NCI-H1694 treated with DMSO at 0.1 percent for 48 hours (cell line): ENCODE results near the gene SLC22A1.
"Not testable (repeated sequence)": the region's sequence is repeated elsewhere in the genome, so short reads cannot be mapped to it uniquely, and the experiment has no call there.

ENCODE experiments used
- DNase-seq: peaks from one replicate; lab custom pipeline; 2025; lab: John Stamatoyannopoulos, UW

Gene SLC22A1

DNA sequence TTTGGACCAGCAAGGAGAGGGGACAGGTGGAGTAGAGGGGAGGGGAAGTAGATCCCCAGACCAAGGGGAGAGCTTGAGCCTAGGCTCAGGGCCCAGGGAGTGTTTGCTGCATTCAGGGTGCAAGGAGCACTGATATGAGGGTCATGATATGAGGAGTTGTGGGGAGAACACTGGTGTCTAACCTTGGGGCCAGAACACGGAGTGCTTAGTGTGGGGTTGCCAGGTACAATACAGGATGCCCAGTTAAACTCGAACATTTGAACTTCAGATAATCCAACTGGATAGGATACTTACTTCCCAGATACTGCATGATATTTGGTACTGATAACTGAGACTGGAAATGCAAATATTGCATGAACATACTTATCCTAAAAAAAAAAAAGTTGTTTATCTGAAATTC lies 2.4 kb downstream of the SLC22A1 start:
- DNase-seq: no peak

DNA sequence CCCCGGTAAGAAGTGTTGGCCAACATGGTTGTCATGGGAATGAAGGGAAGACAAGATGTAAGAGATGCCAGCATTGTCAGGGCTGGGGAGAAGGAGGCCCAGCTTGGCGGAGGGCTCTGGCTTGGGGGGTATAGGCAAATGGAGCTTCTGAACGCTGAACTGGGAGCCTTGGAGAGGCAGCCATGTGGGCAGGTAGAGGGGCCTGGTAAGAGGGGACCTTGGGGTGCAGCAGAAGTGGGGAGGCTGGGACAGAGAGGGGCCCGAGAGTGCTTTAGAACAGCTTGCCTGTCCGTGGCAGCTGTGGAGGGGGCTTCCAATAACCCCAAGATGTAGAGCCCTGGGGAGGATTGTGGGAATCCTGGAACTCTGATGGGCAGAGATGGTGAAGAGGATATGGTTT lies 3.0 kb downstream of the SLC22A1 start:
- DNase-seq: no peak

DNA sequence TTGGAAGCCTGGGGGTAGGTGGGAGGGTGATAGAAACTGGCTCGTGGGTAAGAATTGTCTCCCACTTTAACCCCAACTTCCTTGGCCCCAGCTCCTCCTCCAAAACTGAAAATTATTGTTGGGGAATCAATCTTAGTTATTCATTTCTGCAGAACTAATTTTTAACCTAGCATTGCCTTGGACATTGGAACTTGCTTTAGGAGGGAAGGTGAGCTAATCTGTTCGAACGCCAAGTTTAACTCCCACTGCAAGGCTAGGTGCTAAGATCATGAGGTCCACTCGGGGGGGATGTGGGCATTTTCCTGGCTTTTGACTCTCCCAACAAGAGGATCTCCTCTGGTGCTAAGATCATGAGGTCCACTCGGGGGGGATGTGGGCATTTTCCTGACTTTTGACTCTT lies 3.5 kb downstream of the SLC22A1 start:
- DNase-seq: not testable (repeated sequence)

DNA sequence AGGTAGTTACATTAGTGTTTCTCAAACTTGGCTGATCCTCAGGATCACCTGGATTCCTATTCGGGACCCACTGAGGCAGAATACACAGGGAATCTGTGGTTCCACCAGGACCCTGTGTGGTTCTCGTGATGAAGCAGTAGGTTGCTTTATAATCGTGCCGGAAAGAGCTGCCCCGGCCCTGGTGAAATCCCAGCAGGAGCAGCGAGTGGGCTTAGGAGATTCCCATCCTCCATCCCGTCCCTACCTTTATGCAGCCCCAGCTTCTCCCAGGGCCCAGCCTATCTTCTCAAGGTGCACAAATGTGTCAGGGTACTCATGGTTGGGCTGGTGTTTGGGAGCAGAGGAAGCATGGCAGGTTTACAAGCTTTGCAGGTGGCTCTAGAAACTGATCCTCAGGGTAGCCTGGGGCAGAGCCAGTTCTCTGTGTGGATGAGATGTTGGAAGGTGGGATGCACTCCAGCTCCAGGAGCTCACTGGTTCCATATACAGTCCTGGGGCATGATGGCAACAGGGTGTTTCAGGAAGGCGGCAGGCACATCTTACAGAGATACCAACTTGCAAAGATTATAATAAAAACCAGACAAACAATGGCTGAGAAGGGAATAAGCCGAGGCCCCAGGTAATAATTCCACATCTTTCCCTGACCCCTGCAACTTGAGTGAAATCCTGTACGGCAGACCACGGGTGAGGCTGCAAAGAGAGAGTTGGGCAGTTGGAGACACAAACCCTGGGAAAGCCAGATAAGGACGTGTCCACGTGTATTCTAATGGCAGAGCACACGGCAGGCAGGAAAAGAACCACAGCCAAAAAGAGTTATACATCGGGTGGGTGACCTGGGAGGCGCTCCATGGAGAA lies 5.9 kb downstream of the SLC22A1 start:
- no peak for DNase-seq

DNA sequence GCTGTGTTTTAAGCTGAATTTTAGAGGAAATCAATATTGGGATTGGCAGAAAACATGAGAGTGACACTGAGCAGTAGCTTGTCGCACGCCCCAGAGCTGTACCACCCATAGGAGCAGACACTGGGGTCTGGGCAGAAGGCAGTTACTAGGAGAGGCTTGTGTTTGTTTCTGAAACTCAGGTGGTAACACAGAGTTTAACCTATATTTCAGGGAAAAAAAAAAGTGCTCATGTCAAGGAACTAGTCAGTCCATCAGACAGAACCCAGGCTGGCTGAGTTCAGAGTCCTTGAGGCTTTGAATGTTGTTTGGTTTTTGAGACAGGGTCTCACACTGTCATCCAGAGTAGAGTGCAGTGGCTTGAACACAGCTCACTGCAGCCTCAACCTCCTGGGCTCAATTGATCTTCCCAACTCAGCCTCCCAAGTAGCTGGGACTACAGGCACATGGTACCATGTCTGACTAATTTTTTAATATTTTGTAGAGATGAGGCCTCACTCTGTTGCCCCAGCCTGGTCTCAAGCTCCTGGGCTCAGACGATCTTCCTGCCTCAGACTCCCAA lies 6.6 kb downstream of the SLC22A1 start:
- DNase-seq: no peak

DNA sequence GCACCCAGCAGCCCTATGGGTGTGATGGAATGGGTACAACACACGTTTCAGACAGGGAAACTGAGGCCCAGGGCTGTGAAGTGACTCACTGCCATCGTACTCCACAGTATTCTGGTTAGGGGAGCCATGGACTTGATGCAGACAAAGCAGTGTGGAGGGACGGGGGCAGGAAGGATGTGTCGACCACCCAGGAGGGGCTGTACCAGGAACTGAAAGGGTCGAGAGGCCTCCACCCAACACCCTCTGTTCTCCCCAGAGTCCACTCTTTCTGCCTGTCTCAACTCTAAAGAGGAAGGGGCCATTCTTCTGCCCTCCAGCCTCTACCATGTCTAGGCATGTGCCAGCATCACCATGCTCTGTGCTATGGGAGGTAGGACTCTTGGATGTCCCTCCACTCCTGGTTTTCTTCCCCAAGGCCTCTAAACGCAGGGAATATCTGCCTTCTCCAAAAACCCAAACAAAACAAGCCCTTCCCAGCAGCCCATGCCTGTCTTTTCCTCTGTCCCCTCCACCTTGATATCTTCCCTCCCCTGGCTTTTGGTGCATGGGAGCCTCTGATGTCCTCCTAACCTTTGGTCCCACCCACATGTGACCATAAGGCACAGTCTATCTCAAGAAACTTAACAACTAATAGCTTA lies 7.4 kb downstream of the SLC22A1 start:
- no peak for DNase-seq

DNA sequence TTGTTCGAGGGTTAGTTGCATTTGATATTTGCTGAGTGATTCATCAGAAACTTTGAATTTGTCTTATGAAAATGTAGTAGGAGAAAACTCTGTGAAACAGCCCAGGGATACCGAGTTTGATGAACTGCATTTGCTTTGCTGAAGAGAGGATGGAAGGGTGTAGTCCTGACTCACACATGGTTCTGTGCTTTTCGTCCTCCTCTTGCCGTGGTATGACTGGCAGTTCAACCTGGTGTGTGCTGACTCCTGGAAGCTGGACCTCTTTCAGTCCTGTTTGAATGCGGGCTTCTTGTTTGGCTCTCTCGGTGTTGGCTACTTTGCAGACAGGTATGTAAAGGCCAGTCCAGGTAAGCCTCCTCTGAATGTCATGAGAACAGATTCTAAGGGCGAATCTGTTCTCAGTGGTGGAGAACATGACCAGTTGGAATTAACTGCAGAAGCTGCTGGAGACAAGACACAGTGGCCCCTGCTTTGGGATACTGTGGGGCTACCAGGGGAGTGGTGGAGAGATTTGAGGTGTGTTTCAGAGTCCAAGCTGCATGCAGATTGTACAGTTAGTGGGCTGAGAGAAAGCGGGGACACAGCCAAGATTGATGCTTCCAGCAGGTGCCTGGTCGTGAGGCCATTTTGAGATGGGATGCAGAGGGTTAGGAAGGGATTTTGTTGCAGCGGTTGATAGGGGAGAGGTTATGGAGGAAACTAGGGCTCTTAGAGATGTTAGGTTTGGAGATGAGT lies 8.4 kb downstream of the SLC22A1 start:
- no peak for DNase-seq

DNA sequence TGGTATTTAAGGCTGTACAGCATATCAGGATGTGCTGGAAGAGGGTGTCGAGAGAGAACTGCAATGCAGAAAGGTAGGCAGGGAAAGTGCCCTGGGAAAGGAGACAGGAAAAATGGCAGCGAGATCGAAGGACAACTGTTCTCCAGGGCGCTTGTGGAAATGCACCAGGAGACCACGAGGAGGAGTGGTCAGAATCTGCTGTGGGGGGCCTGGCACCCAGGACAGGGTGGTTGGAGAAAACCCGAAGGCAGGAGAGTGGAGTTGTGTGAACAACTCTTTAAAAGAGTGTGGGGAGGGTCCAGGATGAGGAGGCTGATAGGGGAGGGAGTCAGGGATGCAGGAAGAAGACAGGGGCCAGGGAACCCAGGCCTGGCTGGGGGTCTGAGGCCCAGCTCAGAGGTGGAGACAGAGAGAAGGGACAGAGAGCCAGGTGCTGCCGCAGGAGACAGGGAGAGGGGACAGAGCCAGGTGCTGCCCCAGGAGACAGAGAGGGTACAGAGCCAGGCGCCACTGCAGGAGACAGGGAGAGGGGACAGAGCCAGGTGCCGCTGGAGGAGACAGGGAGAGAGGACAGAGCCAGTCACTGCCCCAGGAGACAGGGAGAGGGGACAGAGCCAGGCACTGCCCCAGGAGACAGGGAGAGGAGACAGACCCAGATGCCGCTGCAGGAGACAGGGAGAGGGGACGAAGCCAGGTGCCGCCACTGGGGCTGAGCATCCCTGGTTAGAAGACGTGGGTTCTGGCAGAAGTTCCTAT lies 9.3 kb downstream of the SLC22A1 start:
- DNase-seq: no peak

DNA sequence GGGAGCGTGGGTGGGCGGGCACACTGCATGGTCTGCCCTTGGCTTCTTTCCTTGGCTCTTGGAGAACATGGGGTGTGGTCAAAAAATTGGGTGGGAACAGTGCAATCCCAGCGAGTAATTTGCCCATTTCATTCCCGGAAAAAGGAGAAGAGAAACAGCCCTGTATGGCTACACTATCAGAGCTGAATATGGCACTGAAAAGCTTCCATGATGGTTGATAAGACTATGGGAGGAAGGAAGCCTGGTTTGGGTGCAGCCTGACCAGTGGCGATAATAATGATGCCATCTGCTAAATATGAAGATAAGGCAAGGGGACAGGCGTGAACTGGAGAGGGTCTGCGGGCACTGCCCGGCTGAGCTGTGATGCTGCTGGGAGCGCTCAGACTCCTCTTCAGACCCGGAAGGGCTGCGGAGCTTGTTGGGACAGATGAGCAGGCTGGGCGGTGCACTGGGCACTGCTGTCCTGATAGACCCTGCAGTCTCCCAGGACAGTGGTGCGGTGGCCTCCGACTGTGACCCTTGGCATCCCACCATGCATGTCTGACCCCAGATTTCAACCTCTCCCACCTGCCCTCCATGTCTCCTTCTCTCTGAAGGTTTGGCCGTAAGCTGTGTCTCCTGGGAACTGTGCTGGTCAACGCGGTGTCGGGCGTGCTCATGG lies 10.2 kb downstream of the SLC22A1 start:
- no peak for DNase-seq

DNA sequence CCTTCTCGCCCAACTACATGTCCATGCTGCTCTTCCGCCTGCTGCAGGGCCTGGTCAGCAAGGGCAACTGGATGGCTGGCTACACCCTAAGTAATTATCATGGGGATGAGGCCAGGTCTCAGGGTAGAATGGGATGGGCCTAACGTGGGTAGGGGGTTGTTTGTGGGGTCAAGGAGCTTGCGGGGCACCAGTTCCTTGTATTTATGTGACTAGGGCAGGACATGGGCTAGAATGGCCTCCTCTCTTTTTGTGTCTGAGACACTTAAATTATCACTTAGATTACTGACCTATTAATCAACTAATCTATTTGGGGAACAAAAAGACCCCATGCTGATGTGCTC lies 10.7 kb downstream of the SLC22A1 start:
- DNase-seq: no peak

DNA sequence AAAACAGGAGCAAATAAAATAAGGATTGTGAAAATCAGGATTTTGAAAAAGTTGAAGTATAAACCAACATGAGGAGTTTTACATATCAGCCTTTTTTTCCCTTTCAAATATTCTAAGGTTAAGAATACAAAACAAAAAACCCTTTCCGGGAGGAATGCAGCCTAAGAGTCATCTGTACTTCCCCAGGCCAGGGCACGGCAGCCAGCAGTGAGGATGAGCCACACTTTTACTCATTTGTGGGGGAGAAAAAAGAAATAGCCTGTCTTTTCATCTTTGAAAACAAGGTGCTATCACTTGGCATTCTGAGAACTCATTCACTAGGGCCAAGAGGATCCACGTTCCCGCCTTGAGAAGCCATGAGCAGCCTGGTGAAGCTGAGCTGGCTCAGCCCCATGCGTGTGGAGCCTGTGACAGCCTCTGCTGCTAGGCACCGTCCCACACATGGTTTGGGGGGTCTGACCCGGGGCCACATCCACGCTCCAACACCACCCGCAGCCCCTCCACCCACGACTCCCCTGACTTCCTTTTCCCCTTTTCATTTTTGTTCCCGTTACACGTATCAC lies 11.2 kb downstream of the SLC22A1 start:
- DNase-seq: no peak

DNA sequence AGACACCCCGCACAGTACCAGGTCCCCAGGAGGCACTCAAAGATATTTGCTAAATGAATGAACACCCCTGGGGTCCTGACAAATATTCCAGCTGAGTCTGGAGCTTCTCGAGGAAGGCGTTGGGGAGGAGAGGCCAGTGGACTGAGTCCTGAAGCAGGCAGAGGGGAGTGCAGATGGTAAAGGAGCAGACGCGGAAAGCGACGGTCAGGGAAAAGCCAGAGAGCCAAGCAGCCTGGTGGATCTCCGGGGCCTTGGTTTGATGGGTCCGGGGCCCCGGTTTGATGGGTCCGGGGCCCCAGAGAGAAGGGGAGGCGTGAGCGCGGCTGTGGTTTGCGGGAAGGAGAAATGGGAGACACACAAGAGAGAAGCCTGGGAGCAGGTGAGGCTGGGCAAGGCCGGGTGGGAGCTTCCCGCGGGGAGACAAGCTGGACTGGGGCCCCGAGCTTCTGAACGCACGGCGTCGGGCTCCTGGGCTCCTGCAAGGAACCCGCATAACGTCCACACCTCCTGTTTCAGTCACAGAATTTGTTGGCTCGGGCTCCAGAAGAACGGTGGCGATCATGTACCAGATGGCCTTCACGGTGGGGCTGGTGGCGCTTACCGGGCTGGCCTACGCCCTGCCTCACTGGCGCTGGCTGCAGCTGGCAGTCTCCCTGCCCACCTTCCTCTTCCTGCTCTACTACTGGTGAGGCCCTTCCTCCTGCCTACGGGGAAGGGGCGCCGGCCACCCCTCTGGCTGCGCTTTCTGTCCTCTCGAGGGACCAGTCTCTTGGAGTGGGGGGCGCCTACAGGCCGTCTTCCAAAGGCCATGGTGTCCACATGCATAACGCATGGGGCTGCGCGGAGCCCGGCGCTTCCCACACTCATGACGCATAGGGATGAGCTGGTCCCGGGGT lies 12.1 kb downstream of the SLC22A1 start:
- no peak for DNase-seq

DNA sequence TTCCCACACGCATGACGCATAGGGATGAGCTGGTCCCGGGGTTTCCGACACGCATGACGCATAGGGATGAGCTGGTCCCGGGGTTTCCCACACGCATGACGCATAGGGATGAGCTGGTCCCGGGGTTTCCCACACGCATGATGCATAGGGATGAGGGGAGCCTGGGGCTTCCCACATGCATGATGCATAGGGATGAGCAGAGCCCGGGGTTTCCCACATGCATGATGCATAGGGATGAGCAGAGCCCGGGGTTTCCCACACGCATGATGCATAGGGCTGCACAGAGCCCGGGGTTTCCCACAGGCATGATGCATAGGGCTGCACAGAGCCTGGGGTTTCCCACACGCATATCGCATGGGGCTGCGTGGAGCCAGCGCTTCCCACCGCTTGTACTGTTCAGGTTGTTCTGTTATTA lies 12.7 kb downstream of the SLC22A1 start:
- DNase-seq: not testable (repeated sequence)

DNA sequence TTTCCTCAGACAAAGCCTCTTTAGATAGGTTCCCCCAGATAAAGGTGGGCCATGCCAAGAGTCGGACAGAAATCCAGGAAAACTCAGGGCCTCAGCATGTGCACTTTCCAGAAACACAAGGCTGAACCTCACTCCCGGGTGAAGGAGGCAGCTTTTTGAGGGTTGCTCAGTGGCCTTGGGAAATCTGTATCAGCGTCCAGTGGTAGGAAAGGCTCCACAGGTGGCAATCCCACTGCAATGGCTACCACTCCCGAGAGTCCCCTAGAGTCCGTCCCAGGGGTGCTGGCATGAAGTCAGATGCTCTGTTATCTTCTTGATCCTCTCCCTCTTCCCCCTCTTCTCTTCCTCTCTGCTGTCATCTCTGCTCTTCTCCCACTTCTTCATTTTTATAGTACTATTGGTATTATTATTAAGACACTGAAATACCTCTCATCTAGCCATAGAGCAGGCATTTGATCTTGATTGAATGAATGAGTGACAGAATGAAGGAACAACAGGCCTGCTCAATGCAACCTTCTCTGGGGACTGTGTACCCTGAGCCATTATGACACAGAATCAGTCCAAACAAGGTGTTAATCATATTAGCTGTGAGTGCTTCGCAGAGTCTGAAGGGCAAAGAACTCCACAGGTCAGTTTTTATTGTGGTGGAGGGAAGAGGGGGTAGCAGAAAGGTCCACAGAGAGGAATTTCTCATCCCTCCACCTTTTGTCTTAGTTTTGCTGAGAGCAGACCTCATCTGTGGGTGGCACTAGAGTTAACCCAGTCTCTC lies 13.3 kb downstream of the SLC22A1 start:
- DNase-seq: no peak

DNA sequence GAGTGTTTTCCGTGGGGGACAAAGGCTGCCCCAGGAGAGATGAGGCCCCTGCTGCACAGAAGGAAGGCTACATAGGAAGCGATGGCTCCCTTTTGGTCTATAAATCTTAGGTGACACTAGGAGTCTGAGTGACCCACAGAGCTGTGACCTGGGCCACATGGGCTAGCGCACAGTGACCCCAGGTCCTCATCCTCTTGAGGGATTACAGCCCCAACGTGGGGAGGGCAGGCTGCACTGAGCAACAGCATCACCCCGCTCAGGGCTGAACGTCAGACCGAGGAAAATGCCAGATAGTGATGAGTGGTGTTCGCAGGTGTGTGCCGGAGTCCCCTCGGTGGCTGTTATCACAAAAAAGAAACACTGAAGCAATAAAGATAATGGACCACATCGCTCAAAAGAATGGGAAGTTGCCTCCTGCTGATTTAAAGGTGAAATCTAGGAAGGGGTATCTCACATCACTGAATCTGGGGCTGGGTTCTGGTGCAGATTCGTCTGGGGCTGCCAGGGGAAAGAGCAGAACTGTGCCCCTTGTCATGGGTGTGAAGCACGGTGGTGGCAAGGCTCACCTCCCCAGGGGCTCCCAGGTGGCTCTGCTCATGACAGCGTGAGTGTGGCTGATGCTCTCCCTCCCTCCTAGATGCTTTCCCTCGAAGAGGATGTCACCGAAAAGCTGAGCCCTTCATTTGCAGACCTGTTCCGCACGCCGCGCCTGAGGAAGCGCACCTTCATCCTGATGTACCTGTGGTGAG lies 14.5 kb downstream of the SLC22A1 start:
- no peak for DNase-seq

DNA sequence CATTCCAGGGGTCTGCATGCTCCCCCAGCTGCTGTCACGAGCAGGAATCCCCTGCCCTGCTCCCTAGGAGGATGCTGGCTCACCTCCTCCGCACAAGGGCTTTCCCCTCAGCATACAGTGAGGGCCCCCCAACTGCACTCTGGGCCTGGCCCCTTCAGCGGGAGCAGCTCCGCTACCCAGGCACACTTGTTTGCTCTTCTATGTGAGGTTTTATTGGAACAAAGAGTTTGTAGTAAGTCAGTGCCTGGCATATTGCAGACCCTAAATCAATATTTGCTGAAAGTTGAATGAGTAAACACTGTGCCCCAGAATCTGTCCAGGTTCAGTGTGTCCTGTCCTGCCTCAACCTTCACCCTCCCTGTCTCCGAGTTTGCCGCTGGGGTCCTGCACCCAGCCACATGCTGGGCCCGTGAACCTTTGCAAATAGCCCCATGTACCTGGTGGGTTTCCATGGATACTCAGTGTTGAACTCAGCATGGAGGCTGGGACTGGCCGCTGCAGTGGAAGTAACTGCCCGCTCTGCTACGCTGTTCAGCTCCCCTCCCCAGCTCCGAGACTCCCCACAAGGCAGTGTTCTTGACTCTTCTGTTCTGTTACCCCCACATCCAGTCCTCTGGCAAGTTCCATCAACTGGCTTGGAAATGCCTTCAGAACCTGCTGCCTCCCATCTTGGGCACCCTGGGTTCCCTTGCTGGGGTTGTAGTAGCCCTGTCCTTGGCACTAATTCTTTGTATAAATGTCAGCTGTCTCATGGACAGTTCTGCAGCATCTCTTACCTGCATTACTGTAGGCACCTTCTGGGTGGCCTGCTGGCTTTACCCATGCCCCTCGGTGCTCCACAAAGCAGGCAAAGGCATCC lies 15.7 kb downstream of the SLC22A1 start:
- no peak for DNase-seq

DNA sequence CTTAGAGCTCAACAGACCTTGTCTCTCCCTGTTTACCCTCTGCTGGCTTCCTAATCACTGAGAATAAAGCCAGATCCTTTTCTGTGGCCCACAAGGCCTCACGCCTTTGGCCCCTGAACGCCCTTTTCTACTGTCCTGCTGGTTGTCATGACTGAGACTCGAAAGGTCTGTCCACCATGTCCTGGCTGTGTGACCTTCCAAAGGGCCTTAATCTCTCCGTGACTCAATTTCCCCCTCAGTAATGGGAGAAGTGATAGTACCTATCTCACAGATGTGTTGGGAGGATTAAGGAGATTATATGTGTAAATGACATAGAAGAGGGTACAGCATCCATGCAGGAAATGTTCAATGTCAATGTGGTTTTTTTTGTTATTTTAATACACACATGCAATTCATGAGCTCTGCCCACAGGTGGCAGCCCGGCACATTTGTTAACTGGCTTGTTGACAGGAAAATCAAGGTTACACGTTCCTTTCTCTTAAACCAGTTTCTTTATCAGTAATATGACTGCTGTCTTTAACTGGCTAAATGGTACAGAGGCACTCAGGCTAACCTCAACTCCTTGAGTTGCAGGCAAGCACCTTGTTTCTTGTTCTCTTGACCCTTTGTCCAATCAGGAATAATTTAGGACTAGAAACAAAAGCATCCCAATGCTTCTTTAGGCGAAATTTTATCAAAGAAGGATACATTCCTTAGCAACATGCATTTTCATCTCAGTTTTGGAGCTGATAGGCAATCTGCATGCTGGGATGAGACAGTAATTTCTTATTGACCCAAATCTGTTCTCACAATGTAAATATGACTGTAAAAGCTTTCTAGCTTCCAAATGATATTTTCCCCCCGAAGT lies 16.6 kb downstream of the SLC22A1 start:
- peak; percentile 1 for DNase-seq
